Panc1 (cell line): ENCODE data around the gene RPP38.

Source experiments
- POLR2AphosphoS5 ChIP-seq: IDR thresholded peaks from 2 replicates; pipeline ENCODE4 v1.6.1; 2012; ENCODE audit warnings: mild to moderate bottlenecking, low read depth, low read length, moderate library complexity
- TF ChIP-seq, protein P1 (sequence below): fragments of 450-650 bp; IDR thresholded peaks from 2 replicates; pipeline ENCODE4 v1.5.1; 2017; ENCODE audit warnings: mild to moderate bottlenecking
- TF ChIP-seq, protein P2 (sequence below), 2 experiments: IDR thresholded peaks; 2 replicates each; pipeline ENCODE4 v1.6.1; 2011 to 2012; ENCODE audit warnings: low read depth in 2 of 2, control low read depth in 1 of 2, low read length in 1 of 2, mild to moderate bottlenecking in 1 of 2, moderate library complexity in 1 of 2; ENCODE audit not compliant: insufficient read depth in 1 of 2

DNA sequence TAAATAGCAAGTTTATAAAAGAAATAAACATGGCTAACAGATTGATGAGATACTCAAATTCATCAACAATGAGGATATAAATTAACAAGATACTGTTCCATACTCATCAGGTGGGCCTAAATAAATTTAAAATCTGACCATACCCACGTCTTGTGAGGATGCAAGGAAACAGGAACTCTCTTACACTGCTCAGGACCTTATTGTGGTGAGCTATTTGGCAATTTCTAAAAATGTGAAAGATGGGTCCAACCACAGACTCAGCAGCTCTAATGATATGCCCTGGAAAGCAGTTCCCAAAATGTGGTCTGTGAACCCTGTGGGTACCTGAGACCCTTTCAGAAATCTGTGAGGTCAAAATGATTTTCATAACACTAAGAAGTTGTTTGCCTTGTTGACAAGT, 21.5 kb downstream of the RPP38 start:
- TF ChIP-seq, protein P1, sequence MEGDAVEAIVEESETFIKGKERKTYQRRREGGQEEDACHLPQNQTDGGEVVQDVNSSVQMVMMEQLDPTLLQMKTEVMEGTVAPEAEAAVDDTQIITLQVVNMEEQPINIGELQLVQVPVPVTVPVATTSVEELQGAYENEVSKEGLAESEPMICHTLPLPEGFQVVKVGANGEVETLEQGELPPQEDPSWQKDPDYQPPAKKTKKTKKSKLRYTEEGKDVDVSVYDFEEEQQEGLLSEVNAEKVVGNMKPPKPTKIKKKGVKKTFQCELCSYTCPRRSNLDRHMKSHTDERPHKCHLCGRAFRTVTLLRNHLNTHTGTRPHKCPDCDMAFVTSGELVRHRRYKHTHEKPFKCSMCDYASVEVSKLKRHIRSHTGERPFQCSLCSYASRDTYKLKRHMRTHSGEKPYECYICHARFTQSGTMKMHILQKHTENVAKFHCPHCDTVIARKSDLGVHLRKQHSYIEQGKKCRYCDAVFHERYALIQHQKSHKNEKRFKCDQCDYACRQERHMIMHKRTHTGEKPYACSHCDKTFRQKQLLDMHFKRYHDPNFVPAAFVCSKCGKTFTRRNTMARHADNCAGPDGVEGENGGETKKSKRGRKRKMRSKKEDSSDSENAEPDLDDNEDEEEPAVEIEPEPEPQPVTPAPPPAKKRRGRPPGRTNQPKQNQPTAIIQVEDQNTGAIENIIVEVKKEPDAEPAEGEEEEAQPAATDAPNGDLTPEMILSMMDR = no peak
- no peak for TF ChIP-seq POLR2AphosphoS5
- TF ChIP-seq, protein P2, sequence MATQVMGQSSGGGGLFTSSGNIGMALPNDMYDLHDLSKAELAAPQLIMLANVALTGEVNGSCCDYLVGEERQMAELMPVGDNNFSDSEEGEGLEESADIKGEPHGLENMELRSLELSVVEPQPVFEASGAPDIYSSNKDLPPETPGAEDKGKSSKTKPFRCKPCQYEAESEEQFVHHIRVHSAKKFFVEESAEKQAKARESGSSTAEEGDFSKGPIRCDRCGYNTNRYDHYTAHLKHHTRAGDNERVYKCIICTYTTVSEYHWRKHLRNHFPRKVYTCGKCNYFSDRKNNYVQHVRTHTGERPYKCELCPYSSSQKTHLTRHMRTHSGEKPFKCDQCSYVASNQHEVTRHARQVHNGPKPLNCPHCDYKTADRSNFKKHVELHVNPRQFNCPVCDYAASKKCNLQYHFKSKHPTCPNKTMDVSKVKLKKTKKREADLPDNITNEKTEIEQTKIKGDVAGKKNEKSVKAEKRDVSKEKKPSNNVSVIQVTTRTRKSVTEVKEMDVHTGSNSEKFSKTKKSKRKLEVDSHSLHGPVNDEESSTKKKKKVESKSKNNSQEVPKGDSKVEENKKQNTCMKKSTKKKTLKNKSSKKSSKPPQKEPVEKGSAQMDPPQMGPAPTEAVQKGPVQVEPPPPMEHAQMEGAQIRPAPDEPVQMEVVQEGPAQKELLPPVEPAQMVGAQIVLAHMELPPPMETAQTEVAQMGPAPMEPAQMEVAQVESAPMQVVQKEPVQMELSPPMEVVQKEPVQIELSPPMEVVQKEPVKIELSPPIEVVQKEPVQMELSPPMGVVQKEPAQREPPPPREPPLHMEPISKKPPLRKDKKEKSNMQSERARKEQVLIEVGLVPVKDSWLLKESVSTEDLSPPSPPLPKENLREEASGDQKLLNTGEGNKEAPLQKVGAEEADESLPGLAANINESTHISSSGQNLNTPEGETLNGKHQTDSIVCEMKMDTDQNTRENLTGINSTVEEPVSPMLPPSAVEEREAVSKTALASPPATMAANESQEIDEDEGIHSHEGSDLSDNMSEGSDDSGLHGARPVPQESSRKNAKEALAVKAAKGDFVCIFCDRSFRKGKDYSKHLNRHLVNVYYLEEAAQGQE (IDR thresholded peaks at IDR 0.05; ENCODE audit: insufficient read depth in 1 of 2, low read depth in 2 of 2, low read length in 1 of 2) = no peak
